Psoas muscle (tissue), 8 donors: ENCODE results near the gene ASB13. TPM values are rescaled to one million over a fixed set of nuclear protein-coding genes. Genes with fewer than 3 reads are reported as not detected.
A peak's percentile ranks its signal among the peaks of the same experiment; 100 is the strongest.

Experiments
- ATAC-seq, 4 donors: fragments of 200-7000 bp; cut with Tn5 transposase; one replicate each; pipeline ENCODE4 v1.9.1; 2020; ENCODE audit warnings: moderate library complexity in 3 of 4, mild to moderate bottlenecking in 2 of 4
- DNase-seq, 2 donors: peaks; one replicate each; pipeline ENCODE4 v3.0.0-alpha.2; 2020
- H3K27ac ChIP-seq: fragments of 200-600 bp; one replicate; pipeline ENCODE4 v1.8.0; 2022
- H3K27me3 ChIP-seq, 3 donors: fragments of 200-600 bp in 1 of 3; one replicate each; pipeline versions ENCODE4 v1.6.1 to v1.8.0; 2013 to 2022; ENCODE audit warnings: low read length in 2 of 3, mild to moderate bottlenecking in 2 of 3, moderate library complexity in 1 of 3; ENCODE audit not compliant: insufficient read depth in 3 of 3
- H3K36me3 ChIP-seq, 2 donors: fragments of 200-600 bp in 1 of 2; one replicate each; pipeline versions ENCODE4 v1.6.1 to v1.8.0; 2013 to 2022; ENCODE audit warnings: low read depth in 1 of 2, mild to moderate bottlenecking in 1 of 2, moderate library complexity in 1 of 2; ENCODE audit not compliant: insufficient read depth in 1 of 2
- H3K4me1 ChIP-seq: fragments of 200-600 bp; one replicate; pipeline ENCODE4 v1.8.0; 2022
- H3K4me3 ChIP-seq: fragments of 200-600 bp; one replicate; pipeline ENCODE4 v1.8.0; 2022; ENCODE audit warnings: mild to moderate bottlenecking
- H3K9me3 ChIP-seq: fragments of 200-600 bp; one replicate; pipeline ENCODE4 v1.8.0; 2022
- CTCF ChIP-seq: fragments of 200-600 bp; IDR thresholded peaks from one replicate; pipeline ENCODE4 v1.8.0; 2022; ENCODE audit warnings: antibody characterized with exemption
- WGBS, 3 donors: extraction: QIAGEN DNeasy Blood & Tissue Kit; methylation state at CpG; one replicate each; pipeline versions ENCODE4 v1.1.6 to v1.1.7; 2013; 5-methylcytosine and 5-hydroxymethylcytosine counted together
- intact Hi-C, 2 donors: fragments of 100-400 bp; cut with DNase I; formaldehyde crosslinking; loops; one replicate each; pipeline versions ENCODE4 v1.11.0 to v1.14.2; 2022
- polyA plus RNA-seq, 3 donors: library from polyadenylated mRNA; stranded (reverse); fragments of 200-250 nt; gene quantifications; one replicate each; pipeline ENCODE4 v1.2.3, GENCODE V29; 2013
- total RNA-seq, 4 donors: library from RNA; stranded (reverse); fragmentation: NEBNext Ultra II Directional in 2 of 4; extraction: Animal tissue kit (Norgen Biotek cat#: 25700) in 2 of 4; gene quantifications; one replicate each; pipeline versions ENCODE4 v1.2.1 to v1.2.4, GENCODE V29; 2021 to 2023
- donor health status: healthy with polysubstance abuse.
- donor health status: DM: no; HTN: no; CAD: no; lungs with moderate emphysema.
- donor health status: Bipolar disorder and iron deficiency.
- donor health status: healthy.
- donor health status: DM: yes; HTN: yes; CAD: no.
- donor health status: DM: no; HTN: no; CAD: no.
- donor health status: DM: no; HTN: no; CAD: no.
- donor health status: DM: yes; HTN: yes; CAD: no.

The ASB13 gene
- total and polyA plus RNA-seq, 7 donors: 9.8 to 20.8 (median 14.2) TPM

DNA sequence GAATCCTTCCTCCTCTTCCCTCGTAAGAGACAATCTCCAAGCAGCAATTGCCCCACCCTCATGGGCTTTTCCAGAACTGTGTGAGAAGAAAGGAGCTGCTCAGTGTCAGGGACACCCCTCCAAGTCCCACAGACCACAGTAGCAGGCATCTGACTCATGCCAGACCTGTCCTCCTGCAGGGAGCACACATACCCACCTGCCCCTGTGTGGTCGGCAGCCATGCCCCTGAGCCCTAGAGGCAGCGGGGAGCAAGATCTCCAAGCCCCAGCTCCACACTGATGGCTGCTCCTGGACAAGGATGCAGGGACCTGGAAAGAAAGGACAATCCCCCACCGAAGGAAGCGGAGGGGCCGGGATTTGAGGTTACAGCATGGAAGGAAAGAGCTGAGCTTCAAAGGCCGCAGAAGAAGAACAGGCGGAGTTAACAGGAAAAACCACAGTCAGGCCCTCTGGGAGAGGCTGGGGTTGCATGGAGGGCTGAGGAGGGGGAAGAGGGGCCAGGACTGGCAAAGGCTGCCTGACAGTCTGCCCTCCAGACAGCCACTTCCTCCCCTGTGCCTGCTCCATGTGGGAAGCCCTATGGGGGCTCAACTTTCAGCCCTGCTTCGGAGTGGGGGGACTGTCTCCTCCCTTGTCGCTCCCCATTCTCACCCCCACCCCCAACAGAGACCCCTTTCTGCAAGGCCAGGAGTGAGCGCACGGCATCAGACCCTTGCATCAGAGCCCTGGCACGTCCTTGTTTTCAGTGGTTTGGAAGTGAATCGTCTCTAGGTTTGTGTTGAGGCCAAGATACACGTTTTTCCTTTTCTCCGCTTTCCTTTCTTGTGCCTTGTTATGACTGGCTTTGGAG, 46.8 kb downstream of the ASB13 start:
- WGBS, 3 donors: 68 to 74% (median 73%) methylated on average over 16 of the region's 16 CpGs

DNA sequence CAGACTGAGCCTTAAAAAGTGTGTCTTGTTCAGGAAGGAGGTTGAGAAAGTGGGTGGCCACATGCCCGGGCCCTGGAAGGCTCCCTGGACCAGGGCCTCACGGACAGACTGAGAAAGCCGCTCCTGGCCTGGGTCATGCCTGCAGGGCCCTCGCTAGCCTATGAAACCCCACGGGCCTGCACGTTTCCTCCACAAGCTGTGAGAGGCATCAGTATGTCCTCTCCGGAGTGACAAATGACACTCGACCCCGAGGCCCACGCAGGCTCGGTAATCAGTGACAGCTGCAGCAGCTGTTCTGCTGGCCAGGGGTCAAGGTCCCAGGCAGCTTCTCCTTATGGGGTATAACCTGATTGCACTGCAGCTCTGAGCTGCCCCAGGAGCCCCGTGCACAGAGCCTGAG, 47.6 kb downstream of the ASB13 start:
- H3K4me1 ChIP-seq: peaks cover 33% of the 10 kb centered on the region

More for the DNA sequence above, 46.8 kb downstream of the ASB13 start:
- Histone ChIP-seq H3K27ac (peak overlapping the region; percentile 36), H3K4me3 (no peak overlapping the region), H3K9me3 (no peaks in the 10 kb centered on the region), H3K36me3 (no peaks in the 10 kb centered on the region), H3K27me3 (no peaks in the 10 kb centered on the region), H3K4me1 (peaks cover 27% of the 10 kb centered on the region)
- intact Hi-C loops: loop anchor here in 1 of 2 donors (5.0 kb wide), 1 partner anchor 177 kb away; no protein-coding TSS in a partner anchor
- ATAC-seq (no peak), DNase-seq (no peak)
- TF ChIP-seq CTCF: no peak

GRCh38 chr10:5618042-5618441, 48.4 kb downstream of the ASB13 start:
- ATAC-seq (no peak), DNase-seq (no peak)
- no peaks in the 10 kb centered on the region for H3K9me3 ChIP-seq
- peaks cover 30% of the 10 kb centered on the region for H3K4me1 ChIP-seq
- no peak for TF ChIP-seq CTCF
- no peaks in the 10 kb centered on the region for H3K36me3 ChIP-seq
- H3K27ac ChIP-seq: no peak overlapping the region
- 80 to 86% (median 81%) methylated on average over 8 of the region's 8 CpGs for WGBS, 3 donors
- intact Hi-C loops: no loop called here
- H3K4me3 ChIP-seq: no peak overlapping the region
- H3K27me3 ChIP-seq: no peaks in the 10 kb centered on the region

More for the DNA sequence above, 47.6 kb downstream of the ASB13 start:
- no peak for TF ChIP-seq CTCF
- Histone ChIP-seq H3K36me3 (no peaks in the 10 kb centered on the region), H3K4me3 (no peak overlapping the region), H3K27me3 (no peaks in the 10 kb centered on the region), H3K27ac (peak overlapping the region; percentile 36), H3K9me3 (no peaks in the 10 kb centered on the region)
- ATAC-seq (peak; percentile 29 to 73 (median 54)), DNase-seq (peak; percentile 79 to 84)
- intact Hi-C loops: no loop called here
- 6 to 15% (median 10%) methylated on average over 12 of the region's 12 CpGs for WGBS, 3 donors

GRCh38 chr10:5617521-5617920, 48.9 kb downstream of the ASB13 start:
- intact Hi-C loops: no loop called here

More at GRCh38 chr10:5617521-5617920, 48.9 kb downstream of the ASB13 start:
- ATAC-seq (no peak), DNase-seq (no peak)
- WGBS, 3 donors: 95 to 97% (median 96%) methylated on average over 10 to 11 of the region's 11 CpGs
- no peaks in the 10 kb centered on the region for H3K9me3 ChIP-seq
- H3K36me3 ChIP-seq: no peaks in the 10 kb centered on the region
- H3K27ac ChIP-seq: no peak overlapping the region
- H3K27me3 ChIP-seq: no peaks in the 10 kb centered on the region
- no peak overlapping the region for H3K4me3 ChIP-seq
- H3K4me1 ChIP-seq: peaks cover 26% of the 10 kb centered on the region
- no peak for TF ChIP-seq CTCF
